HG03521 (cell line): ENCODE measurements around the gene S1PR4.
"Not testable (repeated sequence)": the region's sequence is repeated elsewhere in the genome, so short reads cannot be mapped to it uniquely, and the experiment has no call there.

Experiments used
- ATAC-seq: cut with Tn5 transposase; IDR thresholded peaks from one replicate; pipeline ENCODE4 v1.9.1; 2021; ENCODE audit warnings: mild to moderate bottlenecking, moderate library complexity; ENCODE audit not compliant: unreplicated experiment

The S1PR4 gene

DNA sequence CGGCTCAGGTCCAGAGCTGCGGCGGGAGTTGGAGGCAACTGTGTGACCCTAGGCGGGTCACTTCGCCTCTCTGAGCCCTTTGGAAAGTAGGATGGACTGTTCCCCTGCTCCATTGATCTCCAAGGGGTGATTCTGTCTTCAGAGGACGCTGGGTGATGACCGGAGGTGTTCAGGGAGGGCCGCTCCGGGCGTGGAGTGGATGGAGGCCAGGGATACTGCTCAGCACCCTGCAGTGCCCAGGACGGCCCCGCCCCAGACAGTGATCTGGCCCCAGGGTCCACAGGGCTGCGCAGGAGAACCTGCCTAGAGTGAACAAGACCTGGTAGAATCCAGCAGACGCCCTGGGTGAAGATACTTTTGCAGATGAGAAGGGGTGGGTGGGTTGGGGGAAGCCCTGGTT, 14.1 kb downstream of the S1PR4 start:
- no peak for ATAC-seq

DNA sequence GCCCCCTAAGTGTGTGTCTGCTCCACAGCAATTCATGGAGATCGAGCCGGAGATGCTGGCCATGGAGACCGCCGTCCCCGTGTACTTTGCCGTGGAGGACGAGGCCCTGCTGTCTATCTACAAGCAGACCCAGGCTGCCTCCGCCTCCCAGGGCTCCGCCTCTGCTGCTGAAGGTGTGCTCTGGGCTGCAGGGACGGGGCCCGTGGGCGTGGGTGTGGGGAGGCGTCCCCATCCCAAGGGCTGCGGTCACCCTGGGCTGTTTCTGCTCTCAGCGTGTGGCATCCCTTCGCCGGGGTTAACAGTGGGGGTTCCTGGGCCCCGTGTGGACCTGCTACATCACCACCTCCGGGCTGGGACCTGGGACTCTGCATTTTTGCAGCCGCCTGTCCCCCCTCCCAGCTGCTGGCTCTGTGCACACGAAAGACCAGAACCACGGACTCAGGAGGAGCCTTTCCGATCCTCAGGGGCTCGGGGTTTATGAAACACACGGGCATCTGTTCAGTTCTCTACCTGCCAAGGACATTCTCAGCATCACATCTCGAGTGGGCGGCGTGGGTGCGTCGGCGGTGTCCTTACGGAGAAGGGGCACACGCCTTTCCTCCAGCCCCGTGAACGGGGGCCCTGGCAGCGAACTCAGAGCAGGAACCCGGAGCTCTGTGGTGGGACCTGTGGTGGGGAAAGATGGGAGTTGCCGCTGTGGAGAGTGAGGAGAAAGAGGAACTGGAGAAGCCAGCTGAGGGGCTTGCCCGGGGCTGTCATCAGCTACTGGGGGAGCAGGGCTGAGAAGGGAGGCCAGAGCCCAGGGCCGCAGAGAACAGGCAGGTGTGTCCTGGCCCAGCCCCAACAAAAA, 14.9 kb downstream of the S1PR4 start:
- no peak for ATAC-seq

DNA sequence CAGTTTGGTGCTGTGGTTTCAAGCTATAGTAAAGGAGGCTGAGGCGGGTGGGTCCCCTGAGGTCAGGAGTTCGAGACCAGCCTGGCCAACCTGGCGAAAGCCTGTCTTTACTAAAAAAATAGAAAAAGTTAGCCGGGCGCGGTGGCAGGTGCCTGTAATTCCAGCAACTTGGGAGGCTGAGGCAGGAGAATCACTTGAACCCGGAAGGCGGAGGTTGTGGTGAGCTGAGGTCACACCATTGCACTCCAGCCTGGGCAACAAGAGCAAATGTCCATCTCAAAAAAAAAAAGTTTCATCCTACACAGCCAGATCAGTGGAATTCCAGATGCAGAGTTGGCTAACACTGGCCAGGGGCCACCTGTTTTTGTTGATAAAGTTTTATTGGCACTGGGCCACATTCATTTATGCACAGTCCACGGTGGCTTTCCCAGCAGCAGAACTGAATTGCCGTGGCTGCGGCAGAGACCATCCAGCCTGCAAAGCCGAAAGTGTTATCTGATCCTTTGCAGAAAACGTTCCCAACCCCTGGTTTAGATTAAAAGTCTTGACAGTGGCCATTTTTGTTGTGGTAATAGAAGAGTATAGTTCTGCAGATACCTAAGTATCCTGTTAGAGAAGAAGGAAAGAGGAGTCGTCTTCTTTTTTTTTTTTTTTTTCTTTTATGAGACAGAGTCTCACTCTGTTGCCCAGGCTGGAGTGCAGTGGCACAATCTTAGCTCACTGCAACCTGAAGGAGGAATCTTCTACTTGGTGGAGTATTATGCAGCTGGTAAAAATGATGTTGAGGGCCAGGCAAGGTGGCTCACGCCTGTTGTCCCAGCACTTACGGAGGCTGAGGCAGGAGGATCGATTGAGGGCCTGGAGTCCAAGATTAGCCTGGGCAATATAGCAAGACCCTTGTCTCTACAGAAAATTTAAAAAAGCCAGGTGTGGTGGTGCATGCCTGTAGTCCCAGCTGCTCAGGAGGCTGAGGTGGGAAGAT, 15.8 kb downstream of the S1PR4 start:
- ATAC-seq: no peak

DNA sequence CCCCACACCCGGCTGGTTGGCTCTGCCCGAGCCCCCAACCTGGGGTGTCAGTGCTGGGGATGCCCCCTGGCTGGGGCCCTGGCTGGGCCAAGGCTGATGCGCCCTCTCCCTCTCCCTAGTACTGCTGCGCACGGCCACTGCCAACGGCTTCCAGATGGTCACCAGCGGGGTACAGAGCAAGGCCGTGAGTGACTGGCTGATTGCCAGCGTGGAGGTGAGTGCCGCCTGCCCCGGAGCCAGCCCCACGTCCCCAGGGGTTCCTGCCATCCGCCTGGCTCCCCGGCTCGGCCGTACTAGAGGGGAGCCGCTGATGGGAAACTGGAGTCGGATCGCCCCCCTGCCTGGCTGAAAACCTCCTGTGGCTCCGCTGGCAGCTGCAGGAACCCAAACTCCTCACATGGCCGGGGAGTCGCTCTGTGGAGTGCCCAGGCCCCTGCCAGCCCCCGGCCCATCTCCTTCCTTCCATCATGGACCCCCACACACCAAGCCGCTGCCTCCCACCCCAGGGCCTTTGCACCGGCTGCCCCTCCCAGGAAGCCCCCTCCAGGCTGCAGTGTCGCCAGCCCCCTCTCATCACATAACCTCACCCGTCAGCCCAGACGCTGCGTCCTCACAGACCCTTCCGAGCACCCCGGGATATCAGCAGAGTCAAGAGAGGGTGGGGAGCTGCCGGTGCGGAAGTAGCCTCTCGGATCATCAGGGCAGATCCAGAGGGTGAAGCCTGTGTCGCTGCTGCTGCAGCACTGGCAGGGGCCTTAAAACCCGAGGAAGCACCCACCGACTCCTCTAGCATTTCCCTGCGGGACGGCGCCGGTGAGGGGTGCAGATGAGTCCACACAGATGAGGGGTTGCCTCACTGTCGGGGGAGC, 17.7 kb downstream of the S1PR4 start:
- ATAC-seq: no peak

DNA sequence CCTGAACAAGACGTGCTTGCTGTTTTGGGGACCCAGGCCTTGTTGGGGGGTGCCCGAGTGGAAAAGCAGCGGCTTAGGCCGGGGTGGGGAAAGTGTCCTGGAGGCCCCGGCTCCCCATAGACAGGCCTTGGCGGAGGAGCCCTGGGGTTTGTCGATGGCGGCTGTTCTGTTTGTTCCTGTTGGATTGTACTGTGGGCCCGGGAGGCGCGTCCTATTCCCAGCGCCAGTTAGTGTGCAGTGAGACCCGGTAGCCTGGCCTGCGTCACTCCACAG, 18.3 kb downstream of the S1PR4 start:
- ATAC-seq: no peak

DNA sequence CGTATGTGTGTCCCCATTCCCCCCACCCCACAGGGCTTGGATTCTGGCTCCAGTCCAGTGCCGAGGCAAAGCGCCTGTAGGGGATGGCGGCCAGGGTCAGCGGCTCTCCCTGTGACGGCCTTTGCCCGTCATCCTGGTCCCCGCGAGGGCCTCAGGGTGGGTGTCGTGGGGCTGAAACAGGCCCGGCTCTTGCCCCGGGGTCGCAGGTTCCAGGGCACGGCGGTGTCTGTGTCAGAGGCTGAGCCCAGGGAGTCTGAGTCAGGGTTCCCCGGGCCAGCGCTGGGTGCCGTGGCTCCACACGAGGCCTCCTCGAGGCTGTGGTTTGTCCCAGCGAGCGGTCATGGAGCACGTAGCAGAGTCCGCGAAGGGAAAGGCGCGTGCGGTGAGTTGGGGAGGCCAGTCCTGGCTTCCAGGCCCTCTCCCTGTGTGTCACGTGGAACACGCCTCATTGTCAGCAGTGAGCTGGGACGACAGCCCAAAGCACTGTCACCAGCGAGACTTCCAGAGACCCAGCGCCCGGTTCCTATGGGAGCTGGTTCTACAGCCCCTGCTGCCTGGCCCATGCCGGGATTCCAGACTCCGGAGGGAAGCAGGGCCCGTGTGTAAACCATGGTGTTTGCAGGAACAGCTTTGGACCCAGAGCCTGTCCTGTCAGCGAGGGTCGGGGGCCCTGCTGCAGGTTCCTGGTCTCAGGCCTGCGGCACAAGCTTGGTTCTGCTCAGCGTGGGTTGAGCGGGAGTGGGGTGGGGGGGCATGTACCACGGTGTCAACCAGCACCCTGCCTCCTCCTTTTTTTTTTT, 20.5 kb downstream of the S1PR4 start:
- ATAC-seq: no peak

DNA sequence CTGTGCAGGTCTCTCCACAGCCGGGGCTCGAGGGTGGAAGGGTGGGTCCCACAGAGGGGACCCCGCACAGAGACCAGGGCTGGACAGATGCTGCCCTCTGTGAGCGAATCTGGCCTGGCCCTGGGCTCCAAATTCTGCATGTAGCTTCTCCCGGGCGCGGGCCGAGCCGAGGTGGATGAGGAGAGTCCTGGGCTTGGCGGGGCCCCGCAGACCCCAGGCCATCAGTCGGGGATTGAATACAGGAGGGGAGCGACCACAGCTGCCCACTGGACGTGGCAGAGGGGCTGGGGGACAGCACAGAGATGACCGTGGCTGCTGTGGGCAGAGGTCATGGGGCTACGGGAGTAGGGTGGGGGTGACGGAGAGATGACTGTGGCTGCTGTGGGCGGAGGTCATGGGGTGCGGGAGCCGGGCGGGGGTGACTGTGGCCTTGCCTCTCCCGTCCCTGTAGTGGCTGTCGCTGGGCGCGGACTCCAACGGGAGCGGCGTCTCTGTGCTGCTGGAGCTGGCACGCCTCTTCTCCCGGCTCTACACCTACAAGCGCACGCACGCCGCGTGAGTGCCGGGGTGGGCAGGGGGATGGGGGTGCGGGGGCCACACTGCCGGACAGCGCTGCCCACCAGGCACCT, 22.6 kb downstream of the S1PR4 start:
- ATAC-seq: no peak

DNA sequence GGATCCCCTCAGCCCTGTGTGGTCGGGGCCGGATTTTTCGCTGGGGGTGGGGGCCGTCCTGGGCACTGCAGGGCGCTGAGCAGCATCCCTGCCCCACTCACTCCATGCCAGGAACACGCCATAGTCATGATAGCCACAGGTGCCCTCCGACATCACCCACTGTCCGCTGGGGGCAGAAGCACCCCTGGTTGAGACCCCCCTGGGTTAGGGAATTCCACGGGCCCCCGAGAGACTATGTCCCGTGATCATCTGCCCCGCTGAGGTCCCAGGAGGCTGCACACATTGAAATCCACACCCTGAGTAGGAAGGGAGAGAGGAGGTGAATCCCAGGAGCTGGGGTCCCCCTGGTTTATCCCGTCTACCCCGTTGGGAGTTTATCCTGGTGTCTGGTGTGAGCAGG, 23.3 kb downstream of the S1PR4 start:
- no peak for ATAC-seq

DNA sequence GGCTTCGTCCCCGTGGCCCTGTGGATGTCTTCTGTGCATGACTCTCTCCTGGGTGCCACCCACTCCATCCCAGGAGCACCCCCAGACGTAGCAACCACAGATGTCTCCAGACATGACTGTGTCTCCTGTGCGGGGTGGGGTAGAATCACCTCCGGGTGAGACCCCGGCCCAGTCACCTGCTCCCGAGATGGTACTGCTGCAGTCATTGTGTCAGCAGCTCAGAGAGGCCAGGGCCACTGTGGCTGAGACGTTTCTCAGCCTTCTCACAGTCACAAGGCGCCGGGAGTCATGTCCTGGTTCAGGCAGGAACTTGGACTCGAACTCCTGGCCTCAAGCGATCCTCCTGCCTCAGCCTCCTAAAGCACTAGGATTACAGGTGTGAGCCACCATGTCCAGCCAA, 23.8 kb downstream of the S1PR4 start:
- ATAC-seq: no peak

DNA sequence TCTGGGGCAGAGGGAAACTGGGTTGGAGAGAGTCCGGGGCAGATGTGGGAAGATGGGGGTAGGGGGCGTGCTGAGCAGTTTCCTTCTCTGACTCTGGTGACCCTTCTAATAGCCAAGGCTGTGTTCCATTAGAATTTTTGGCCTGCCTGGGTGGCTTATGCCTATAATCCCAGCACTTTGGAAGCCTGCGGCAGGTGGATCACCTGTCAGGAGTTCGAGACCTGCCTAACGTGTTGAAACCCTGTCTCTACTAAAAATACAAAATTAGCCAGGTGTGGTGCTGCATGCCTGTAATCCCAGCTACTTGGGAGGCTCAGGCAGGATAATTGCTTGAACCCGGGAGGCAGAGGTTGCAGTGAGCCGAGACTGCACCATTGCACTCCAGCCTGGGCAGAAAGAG, 24.3 kb downstream of the S1PR4 start:
- not testable (repeated sequence) for ATAC-seq

DNA sequence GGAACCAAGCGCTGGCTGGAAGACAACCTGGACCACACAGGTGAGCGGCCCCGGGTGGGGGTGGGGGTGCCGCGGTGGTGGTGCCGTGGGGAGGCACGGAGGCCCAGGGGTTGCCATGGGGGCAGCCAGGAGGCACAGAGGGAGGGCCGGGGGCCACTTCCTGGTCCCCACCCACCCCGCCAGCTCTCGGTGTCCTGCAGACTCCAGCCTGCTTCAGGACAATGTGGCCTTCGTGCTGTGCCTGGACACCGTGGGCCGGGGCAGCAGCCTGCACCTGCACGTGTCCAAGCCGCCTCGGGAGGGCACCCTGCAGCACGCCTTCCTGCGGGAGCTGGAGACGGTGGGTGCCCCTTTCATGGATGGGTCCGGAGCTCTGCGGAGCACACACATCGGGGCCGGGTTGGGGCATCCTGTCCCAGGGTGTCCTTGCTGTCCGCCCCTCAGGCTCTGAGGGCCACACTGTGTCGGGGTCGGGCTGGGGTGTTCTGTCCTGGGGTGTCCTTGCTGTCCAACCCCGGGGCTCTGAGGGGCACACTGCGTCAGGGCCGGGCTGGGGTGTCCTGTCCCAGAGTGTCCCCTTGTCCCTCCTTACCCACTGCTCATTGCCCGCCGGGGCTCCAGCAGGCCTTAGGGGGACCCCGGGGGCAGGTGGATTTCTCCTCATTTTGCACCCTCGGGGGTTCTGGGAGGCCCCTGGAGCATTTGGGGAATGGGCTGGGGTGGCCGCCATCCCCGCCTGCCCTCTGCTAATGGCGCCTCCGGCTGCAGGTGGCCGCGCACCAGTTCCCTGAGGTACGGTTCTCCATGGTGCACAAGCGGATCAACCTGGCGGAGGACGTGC, 25.5 kb downstream of the S1PR4 start:
- no peak for ATAC-seq

DNA sequence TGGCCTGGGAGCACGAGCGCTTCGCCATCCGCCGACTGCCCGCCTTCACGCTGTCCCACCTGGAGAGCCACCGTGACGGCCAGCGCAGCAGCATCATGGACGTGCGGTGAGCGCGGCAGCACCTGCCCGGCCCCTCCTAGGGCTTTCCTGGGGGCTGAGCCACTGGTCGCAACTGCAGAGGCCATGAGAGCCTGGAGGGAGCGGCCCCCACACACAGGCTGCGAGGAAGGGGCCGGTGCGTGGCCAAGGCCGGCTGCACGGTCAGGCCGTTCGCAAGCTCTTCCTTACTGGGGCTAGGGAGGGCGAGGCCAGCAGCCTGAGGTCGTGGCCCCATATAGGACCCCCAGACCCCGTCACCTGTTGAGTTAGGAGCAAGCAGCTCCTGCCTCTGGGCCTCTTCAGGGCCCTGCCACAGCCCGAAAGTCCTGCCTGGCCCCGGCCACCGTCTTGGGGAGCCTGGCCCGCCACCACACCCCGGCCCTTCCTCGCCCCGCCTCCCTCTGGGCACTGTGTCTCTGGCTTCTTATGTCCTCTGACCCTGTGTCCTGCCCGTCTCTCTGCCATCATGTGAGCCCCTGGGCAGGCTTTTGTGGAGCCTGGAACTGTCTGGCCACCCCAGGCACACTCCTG, 26.2 kb downstream of the S1PR4 start:
- ATAC-seq: no peak

DNA sequence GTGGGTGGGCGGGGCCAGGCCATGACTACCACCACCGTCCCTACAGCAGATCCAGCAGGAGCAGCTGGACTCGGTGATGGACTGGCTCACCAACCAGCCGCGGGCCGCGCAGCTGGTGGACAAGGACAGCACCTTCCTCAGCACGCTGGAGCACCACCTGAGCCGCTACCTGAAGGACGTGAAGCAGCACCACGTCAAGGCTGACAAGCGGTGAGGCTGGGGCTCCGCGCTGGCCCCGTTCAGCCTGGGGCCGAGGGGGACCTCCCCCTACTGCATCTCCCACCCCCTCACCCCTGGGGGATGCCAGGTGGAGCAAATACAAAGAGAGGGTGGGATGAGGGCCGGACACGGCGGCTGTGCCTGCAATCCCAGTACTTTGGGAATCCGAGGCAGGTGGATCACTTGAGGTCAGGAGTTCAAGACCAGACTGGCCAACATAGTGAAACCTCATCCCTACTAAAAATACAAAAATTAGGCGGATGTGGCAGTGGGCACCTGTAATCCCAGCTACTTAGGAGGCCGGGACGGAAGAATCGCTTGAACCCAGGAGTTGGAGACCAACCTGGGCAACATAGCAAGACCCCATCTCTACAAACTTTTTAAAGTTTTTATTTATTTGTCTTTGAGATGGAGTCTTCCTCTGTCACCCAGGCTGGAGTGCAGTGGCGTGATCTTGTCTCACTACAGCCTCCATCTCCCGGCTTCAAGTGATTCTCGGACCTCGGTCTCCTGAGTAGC, 27.8 kb downstream of the S1PR4 start:
- ATAC-seq: no peak

DNA sequence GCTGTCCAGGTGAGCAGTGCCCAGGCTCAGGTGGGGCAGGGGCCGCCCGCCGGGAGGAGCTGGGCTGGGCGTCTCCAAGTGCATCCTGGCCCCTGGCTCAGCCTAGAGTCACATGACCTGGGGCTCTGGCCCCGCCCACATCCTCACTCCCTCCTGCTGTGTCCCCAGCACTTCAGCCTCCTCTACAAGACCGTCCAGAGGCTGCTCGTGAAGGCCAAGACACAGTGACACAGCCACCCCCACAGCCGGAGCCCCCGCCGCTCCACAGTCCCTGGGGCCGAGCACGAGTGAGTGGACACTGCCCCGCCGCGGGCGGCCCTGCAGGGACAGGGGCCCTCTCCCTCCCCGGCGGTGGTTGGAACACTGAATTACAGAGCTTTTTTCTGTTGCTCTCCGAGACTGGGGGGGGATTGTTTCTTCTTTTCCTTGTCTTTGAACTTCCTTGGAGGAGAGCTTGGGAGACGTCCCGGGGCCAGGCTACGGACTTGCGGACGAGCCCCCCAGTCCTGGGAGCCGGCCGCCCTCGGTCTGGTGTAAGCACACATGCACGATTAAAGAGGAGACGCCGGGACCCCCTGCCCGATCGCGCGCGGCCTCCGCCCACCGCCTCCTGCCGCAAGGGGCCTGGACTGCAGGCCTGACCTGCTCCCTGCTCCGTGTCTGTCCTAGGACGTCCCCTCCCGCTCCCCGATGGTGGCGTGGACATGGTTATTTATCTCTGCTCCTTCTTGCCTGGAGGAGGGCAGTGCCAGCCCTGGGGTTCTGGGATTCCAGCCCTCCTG, 29.1 kb downstream of the S1PR4 start:
- ATAC-seq: no peak

DNA sequence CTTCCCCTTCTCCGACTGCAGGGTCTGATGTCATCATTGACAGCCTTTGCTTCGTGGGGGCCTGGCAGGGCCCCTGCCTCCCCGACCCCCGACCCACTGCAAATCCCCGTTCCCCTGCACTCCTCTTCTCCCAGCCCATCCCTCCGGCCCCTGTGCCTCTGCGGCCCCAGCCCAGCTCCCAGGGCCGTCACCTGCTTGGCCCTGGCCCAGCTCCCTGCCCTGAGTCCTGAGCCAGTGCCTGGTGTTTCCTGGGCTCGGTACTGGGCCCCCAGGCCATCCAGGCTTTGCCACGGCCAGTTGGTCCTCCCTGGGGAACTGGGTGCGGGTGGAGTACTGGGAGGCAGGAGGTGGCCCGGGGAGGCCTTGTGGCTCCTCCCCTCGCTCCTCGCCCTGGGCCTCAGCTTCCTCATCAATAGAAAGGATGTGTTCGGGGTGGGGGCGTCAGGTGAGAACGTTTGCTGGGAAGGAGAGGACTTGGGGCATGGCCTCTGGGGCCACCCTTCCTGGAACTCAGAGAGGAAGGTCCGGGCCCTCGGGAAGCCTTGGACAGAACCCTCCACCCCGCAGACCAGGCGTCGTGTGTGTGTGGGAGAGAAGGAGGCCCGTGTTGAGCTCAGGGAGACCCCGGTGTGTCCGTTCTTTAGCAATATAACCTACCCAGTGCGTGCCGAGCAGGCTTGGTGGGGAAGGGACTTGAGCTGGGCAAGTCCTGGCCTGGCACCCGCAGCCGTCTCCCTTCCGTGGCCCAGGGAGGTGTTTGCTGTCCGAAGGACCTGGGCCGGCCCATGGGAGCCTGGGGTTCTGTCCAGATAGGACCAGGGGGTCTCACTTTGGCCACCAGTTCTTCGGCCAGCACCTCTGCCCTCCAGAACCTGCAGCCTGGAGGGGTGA, 30.0 kb downstream of the S1PR4 start:
- ATAC-seq: no peak

DNA sequence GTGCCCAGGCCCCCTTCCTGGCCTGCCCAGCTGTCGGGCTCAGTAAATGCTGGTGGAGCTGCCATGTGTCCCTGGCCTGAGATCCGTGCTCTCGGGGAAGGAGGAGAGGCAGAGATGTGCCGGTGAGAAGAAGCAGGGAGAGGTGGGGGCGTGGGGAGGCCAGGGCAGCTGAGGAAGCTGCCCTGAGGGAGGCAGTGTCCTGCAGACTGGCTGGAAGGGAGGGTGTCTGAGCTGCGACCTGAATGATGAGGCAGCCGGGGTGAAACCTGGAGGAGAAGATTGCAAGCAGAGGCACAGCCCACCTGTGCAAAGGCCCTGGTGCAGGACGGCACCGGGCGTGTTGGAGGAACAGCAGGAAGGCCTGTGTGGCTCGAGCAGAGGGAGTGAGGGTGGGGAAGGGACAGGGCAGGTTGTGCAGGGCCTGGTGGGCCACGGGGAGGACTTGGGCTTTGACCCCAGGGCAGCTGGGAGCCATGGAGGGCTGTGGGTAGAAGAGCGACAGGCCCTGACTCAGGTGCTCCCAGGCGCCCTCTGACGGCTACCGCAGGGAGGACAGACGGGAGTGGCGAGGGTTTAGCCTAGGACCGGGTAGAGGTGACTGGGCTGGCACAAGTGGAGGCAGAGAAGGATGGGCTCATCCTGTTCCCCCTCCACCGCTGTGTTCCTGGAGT, 31.9 kb downstream of the S1PR4 start:
- ATAC-seq: no peak
